Choroid plexus epithelial cell (primary cell): ENCODE results near the gene KNSTRN.
A peak's percentile ranks its signal among the peaks of the same experiment; 100 is the strongest.

ENCODE experiments used
- DNase-seq: peaks from one replicate; pipeline ENCODE4 v3.0.0-alpha.2; 2010; ENCODE audit warnings: low read depth
- H3K4me3 ChIP-seq: 2 replicates; pipeline ENCODE4 v1.5.1; 2011; ENCODE audit warnings: low read depth, mild to moderate bottlenecking, control low read depth, low read length, moderate library complexity
- TF ChIP-seq, protein P1 (sequence below): conservative IDR thresholded peaks from 2 replicates; pipeline ENCODE4 v1.5.1; 2011; ENCODE audit warnings: low read depth, mild to moderate bottlenecking, control low read depth, inconsistent platforms, low read length, moderate library complexity

The KNSTRN gene

DNA sequence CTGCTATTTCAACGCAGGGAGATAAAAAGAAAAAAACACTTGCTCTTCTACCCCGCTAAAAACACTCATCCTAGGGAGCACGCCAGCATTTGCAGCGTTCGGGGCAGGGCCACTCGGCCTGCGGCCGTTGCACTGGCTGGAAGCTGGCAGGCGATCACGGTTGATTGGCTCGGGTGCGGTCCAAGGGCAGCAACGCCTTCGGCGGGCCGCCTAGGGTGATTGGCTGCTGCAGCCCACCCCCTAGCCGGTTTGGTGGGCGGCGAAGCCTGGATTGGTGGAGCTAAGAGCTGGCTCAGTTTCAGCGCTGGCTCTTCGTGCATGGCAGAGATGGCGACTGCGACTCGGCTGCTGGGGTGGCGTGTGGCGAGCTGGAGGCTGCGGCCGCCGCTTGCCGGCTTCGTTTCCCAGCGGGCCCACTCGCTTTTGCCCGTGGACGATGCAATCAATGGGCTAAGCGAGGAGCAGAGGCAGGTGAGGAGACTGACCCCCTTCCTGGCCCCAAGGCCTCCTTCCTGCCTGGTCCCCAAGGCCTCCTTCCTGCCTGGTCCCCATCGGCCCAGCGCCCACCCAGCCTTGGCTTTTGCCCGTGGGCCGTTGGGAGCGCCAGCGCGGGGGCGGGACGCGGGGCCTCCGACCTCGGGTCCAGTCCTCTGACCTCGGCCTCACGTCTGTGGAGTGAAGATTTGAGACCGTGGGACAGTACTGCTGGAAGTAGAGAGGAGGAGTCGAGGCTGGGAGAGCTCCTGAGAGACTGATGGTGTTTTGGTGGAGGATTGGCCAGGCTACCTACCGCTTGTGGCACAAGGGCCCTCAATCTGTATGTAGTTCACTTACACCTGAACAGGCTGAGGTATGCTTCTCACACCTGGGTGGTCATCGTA lies 23.2 kb downstream of the KNSTRN start, which contains the start of gene IVD:
Gene IVD, plus strand, starts transcription at position 295 of the 881 bp plus-strand sequence. Its CDS starts 33 bp downstream, at position 328.
- H3K4me3 ChIP-seq, result peak within 1 kb of the TSS; percentile 95
- peak; percentile 97 for DNase-seq
- TF ChIP-seq, protein P1, sequence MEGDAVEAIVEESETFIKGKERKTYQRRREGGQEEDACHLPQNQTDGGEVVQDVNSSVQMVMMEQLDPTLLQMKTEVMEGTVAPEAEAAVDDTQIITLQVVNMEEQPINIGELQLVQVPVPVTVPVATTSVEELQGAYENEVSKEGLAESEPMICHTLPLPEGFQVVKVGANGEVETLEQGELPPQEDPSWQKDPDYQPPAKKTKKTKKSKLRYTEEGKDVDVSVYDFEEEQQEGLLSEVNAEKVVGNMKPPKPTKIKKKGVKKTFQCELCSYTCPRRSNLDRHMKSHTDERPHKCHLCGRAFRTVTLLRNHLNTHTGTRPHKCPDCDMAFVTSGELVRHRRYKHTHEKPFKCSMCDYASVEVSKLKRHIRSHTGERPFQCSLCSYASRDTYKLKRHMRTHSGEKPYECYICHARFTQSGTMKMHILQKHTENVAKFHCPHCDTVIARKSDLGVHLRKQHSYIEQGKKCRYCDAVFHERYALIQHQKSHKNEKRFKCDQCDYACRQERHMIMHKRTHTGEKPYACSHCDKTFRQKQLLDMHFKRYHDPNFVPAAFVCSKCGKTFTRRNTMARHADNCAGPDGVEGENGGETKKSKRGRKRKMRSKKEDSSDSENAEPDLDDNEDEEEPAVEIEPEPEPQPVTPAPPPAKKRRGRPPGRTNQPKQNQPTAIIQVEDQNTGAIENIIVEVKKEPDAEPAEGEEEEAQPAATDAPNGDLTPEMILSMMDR, result no peak

DNA sequence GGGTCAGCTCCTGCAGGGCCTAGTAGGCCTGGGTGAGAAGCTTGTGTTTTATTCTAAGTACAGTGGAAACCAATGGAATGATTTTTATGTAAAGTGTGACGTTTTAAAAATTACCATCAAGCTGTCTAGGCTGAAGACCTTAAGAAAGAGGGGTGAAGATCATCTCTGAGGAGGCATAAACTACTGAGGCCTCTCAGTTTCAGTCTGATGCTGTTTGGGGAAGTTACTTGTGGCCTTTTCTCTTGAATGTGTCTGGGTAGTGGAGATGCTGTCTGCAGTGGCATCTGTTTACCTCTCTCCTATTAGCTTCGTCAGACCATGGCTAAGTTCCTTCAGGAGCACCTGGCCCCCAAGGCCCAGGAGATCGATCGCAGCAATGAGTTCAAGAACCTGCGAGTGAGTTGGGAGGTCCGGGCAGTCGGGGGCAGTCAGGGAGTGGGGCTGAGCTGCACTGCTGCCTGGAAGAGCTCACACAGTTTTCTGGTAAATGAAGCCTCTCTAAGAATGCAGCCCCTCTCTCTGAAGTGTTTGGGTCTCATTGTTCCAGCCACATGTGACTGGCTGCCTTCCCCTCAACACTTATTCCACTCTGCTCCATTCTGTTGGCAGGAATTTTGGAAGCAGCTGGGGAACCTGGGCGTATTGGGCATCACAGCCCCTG lies 24.9 kb downstream of the KNSTRN start:
- DNase-seq, result no peak
- TF ChIP-seq, protein P1, result no peak

DNA sequence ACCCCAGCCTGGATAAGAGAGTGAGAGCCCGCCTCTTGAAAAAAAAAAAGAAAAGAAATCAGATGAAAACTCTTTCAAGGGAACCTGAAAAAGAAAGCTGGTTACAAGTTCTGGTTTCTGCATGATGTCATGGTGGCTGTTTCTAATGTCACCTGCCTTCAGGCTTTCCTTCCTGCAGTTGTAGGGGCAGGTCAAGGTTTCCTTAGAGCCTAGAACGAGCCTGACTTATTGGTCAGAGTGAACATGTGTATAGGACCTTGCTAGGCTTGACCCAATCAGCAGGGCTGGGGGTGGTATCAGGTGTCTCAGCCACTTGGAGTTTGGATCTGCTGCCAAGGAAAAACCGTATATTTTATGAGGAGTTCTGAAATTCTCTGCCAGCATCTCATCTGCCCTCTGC lies 26.8 kb downstream of the KNSTRN start:
- H3K4me3 ChIP-seq, result no peak overlapping the region
- TF ChIP-seq, protein P1, result no peak
- DNase-seq, result no peak

More for the DNA sequence above, 24.9 kb downstream of the KNSTRN start:
- no peak overlapping the region for H3K4me3 ChIP-seq

DNA sequence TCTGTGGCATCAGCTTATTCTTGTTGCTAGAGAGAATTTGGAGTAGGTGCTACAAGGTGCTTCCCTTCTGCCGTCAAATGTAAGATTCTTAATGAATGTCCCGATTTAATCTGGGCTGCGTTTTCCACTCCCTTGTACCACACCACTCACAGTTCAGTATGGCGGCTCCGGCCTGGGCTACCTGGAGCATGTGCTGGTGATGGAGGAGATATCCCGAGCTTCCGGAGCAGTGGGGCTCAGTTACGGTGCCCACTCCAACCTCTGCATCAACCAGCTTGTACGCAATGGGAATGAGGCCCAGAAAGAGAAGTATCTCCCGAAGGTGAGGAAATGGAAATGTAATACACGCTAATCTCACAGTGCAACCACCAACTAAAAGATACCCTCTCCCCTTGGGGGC lies 28.0 kb downstream of the KNSTRN start:
- DNase-seq, result no peak

DNA sequence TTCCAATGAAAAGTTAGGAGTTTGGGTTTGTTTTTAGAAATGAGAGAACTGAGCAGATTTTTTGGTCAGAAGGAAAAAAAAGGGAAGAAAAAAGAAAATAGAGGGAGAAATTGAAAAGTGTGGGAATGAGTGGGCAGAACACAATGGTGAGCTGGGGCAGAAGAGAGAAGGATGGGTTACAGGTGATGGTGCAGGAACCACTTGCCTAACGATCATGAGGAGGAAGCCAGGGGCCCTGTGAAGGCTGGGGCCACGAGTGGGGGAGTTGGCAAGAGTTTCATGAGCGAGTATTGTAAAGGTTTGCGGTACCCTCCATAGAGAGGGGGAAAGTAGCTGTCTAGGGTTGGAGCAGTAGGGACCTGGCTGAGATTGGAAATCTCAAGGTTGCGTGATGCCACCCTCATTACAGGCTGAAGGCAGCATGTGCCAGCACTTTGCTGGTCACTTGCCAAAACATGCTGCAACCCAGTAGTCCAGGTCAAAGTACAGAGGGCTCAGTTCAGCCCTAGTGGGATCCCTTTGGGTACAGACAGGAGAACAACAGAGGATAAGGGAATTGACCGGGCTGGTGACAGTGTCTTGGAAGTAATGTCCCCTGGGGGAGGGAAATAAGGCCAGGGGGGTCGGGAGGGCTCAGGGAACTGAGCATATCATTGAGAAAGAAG lies 29.7 kb downstream of the KNSTRN start:
- no peak overlapping the region for H3K4me3 ChIP-seq
- TF ChIP-seq, protein P1, result no peak
- no peak for DNase-seq

More for the DNA sequence above, 28.0 kb downstream of the KNSTRN start:
- H3K4me3 ChIP-seq, result no peak overlapping the region
- TF ChIP-seq, protein P1, result no peak

DNA sequence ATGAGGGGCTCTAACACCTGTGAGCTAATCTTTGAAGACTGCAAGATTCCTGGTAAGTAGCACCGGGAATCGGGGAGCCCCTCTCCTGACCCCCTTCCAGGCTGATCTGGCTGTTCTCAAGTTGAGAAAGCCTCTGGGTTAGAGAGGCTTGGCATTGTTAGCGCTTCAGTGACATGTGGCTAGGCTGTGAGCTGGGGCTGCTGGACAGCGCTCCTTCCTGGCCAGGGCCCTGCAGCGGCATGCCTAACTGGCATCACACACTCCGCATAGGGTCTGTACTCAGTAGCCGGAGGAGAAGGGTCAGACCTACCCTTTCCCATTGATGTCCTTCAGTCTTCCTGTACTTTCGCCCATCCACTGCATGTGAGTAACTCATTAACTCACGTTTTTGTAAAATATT lies 30.5 kb downstream of the KNSTRN start:
- no peak overlapping the region for H3K4me3 ChIP-seq
- DNase-seq, result no peak
- TF ChIP-seq, protein P1, result no peak
